Activated CD8-positive, alpha-beta memory T cell treated with anti-CD3 and anti-CD28 coated beads for 1 hour (primary cell): ENCODE measurements around the gene KATNA1.
A peak's percentile ranks its signal among the peaks of the same experiment; 100 is the strongest.

Experiments
- DNase-seq, 2 donors: peaks; one replicate each; pipeline ENCODE4 v3.0.0-alpha.2; 2020; ENCODE audit warnings: low read depth in 1 of 2; ENCODE audit errors: extremely low read depth in 1 of 2

KATNA1 gene

GRCh38 chr6:149545258-149545753 is 103.2 kb downstream of the KATNA1 start:
- peak in 1 of 2 donors; percentile 35 for DNase-seq
